GM18861 (cell line): Measurements from ENCODE around the gene TEP1.
"Not testable (repeated sequence)": the region's sequence is repeated elsewhere in the genome, so short reads cannot be mapped to it uniquely, and the experiment has no call there.

ENCODE experiments used
- ATAC-seq: cut with Tn5 transposase; IDR thresholded peaks from one replicate; pipeline ENCODE4 v1.9.1; 2021; ENCODE audit not compliant: unreplicated experiment

Gene TEP1

DNA sequence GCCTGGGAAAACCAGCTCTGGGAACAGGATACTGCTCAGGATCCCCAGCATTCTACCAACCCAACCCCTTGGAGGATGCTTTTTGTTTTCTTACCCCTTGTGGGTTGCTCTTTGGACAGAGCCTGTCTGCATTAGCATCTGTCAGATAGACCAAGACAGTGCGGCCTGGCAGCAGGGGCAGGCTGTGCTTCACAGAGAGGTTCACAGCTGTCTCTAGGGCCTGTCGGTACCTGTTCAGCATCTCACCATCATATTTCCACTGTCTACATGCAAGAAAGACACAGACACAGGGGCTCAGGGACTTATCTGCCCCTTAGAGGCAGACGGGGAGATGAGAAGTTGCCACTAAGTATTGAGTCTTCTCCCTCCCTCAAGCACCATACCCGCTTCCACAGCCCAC lies 21.8 kb downstream of the TEP1 start:
- no peak for ATAC-seq

DNA sequence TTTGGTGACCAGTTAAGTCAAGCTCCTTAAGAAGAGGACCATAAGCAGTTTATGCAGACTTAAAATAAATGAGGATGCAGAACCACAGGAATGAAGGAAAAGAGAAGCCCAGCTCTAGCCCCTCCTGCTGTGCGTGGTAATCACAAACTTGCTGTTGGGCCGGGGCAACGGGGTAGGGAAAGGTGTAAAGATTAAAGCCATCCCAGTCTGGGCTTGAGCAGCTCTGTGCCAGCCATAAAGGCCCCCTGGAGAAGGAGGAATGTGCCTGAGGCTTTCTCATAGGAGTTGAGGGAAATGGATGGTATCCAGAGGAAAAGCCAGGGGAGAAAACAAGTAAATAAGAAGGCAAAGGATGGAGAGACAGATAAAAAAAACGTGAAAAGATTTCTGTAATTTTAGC lies 25.1 kb downstream of the TEP1 start:
- no peak for ATAC-seq

GRCh38 chr14:20387576-20387975 lies 25.7 kb downstream of the TEP1 start:
- ATAC-seq = no peak

- ATAC-seq = no peak
Observed at GRCh38 chr14:20386276-20386855, 26.9 kb downstream of the TEP1 start.

DNA sequence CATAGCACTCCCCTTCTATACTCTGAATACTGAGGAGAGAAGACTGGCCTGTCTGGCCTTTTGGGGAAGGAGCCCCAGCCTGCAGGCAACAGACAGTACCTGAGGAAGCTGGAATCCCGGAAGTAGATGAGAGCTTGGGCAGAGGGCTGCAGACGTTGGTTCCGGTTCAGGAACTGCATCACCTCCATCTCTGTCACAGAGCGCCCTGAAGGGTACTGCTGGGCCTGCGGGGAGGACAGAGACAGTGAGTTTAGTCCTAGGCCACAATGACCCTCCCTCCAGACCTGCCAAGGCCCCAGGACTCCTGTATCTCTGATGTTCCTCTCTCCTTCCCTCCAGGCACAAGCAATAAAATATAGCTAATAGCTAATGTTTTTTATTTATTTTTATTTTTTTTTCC lies 28.4 kb downstream of the TEP1 start:
- no peak for ATAC-seq

GRCh38 chr14:20384321-20384720 lies 29.0 kb downstream of the TEP1 start:
- no peak for ATAC-seq

DNA sequence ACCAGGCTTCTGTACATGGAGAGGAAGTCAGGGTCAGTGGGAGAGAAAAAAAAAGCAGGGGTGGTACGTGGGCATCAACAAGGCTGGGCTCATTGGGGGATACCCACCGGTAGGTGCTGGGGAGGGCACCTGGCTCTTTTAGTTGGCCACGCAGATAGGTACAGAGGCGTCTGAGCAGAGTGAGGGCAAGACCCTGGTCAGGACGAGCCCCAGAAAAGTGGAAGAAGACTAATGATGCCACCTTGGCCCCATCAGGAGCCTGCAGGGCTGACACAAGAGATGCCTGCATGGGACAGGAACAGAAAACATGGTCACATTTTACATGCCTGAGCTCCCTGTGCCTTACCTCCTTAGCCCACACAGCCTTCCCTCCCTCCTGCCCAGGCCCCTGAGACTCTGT lies 29.7 kb downstream of the TEP1 start:
- ATAC-seq = no peak

DNA sequence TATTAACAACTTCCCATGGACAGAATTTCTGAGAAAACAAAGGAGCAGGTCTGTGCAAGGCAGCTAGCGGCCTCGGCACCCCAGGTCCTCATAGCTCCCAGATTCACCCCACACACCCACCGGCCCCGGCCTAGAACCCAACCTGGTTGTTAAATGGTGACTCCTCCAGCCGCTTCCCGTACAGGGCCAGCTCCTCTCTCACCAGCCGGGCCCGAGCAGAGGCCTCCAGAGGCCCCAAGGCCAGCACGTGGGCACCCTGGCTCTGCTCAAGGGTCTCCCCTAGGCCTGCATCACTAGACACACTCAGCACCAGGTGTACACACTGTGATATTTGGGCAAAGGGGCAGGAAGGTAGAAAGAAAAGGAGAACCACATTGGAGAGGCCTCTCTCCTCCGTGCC lies 30.3 kb downstream of the TEP1 start:
- no peak for ATAC-seq

- no peak for ATAC-seq
Observed at GRCh38 chr14:20382526-20382925, 30.8 kb downstream of the TEP1 start.

DNA sequence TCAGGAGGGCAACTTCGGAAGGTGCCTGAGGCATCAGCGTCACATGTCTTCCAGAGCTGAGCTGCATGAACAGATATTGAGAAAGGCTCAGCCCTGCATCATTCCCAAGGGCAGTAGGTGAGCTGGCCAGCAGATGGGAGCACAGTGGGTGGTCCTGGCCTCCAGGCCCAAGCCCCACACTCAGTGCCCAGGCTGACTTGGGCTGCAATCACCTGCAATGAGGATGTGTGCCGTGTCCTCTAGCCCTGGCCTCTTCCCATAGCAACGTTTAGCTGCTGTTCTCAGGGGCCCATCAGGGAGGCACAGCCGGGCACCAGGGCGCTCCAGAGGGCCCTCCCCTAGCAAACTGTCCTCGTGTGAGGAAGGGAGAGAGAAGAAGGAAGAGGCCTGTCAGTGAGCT lies 32.0 kb downstream of the TEP1 start:
- ATAC-seq = no peak

- ATAC-seq = no peak
Observed at GRCh38 chr14:20380681-20381080, 32.6 kb downstream of the TEP1 start.

GRCh38 chr14:20379743-20380142 lies 33.6 kb downstream of the TEP1 start:
- ATAC-seq = no peak

DNA sequence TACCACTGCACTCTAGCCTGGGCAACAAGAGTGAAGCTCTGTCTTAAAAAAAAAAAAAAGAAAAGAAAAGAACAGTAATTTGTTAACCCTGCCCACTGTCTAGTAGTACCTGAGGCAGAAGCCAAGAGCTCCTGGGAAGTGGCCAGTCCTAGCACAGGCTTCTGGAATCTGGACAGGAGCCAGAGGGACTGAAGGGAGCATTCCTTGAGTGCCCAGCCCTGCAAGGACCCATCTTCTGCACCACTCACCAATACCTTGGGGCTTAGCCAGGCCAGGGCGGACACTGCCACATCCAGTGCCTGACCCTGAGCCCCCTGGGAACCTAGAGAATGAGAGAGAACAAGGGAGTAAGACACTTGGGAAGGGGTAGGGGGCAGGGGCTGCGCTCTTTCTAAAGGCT lies 36.1 kb downstream of the TEP1 start:
- no peak for ATAC-seq

DNA sequence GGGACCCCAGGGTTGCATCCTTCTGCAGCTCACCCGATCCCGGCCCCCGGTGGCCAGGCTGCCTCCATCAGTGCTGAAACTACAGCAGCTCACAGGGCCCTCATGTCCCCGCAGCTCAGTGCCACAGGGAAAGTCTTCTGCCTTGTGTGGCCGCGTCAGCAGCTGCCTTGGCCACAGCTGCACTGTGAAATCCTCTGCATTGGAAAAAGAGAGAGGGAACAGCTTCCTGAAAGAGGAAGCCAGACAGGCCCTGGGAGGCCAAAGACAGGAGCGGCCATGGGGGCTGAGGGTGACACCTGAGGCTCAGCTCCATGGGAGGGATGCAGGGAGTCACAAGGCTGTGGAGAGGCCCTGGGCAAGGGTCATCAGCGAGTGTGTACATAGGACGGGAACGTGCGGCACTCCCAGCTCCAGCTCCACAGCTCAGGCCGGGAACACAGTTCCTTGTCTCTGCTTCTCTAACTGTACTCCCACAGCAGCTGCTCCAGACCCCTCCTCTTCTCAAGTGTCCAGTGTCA lies 37.2 kb downstream of the TEP1 start:
- no peak for ATAC-seq

GRCh38 chr14:20375471-20375870 lies 37.8 kb downstream of the TEP1 start:
- no peak for ATAC-seq

DNA sequence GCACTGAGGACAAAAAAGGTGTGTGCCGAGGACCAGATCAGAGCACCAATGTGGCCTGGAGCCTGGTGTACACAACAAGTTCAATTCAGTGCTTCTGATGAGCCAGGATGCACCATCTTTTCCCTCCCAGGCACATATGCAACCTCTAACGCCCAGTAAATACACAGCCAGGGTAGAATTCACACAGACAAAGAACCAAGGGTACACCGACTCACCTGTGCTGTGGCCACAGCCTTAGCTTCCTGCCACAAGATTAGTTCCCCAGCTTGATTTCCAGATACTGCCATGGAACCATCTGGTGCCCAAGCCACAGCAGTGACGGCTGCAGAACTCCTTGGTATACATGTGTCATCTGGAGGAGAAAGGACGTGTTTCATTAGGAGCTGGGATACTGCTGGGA lies 40.5 kb downstream of the TEP1 start:
- no peak for ATAC-seq

DNA sequence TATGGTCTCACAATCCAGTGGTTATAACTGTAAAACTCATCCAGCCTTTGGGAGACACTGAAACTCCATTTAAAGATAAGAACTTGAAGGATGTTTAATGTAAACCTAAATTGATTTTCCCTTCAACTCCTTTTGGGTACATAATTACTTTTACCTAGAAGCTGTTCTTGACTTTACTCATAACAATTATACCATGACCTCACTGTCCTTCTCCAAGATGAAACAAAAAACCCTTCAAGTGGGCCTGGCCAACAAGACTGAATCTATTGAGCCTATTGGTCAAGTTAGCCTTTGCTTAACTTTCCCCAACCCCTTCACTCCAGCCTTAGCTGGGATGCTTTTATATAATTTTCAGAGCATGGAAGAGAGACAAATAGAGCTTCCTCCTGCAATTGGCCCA lies 47.4 kb downstream of the TEP1 start:
- ATAC-seq = no peak

DNA sequence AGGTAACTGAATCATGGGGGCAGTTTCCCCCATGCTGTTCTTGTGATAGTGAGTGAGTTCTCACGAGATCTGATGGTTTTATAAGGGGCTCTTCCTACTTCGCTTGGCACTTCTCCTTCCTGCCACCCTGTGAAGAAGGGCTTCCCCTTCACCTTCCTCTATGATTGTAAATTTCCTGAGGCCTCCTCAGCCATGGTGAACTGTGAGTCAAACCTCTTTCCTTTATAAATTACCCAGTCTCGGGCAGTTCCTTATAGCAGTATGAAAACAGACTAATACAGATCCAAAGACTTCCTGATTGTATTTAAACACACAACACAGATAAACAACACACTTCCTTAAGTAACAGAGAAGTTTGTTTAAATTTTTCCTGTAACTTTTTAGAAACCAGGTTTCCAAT lies 54.8 kb downstream of the TEP1 start:
- ATAC-seq = not testable (repeated sequence)

- no peak for ATAC-seq
Observed at GRCh38 chr14:20356422-20356821, 56.9 kb downstream of the TEP1 start.

DNA sequence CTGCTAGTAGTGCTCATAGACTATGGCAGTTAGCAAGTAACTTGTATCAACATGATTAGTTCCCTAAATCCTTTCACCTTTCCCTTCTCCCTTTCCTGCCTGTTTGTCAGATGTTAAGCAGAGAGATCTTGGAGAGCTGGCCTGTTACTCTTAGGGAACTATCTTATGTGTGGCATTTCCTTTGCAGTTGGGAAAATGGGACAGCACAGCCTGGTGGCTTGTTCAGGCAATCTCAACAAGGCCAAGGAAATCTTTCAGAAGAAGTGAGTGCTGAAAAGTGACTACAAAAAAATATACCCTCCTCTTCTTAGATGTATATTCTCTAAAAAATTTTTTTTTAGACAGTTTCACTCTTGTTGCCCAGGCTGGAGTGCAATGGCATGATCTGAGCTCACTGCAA lies 62.4 kb downstream of the TEP1 start:
- ATAC-seq = no peak

GRCh38 chr14:20350282-20350681 lies 63.0 kb downstream of the TEP1 start:
- no peak for ATAC-seq

DNA sequence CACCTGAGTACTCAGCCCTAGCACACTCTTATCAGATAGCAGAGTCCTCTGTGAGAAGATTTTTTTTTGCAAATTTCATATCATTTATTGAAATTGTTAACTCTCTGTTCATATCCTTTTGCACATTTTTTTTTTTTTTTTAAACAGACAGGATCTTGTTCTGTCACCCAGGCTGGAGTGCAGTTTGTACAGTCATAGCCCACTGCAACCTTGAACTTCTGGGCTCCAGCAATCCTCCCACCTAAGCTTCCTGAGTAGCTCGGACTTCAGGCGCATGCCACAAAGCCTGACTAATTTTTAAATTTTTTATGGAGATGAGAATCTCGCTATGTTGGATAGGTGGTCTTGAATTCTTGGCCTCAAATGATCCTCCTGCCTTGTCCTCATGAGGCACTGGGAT lies 65.6 kb downstream of the TEP1 start:
- no peak for ATAC-seq

DNA sequence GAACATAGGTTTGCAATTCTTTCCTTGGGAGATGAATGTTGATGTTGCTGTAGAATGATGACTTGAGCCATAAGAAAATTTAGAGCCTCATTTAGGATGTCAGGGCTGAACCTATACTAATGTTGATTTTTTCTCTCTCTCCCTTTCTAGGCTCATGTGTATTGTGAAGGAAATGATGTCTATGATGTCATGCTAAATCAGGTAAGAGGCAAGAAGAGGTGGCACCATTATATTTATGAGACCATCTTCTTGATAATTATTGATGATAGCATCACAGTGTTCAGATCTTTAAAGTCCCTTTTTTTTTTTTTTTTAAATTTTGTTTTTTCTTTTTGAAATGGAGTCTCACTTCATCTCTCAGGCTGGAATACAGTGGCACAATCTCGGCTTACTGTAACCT lies 66.6 kb downstream of the TEP1 start:
- ATAC-seq = no peak

- no peak for ATAC-seq
Observed at GRCh38 chr14:20345366-20345765, 67.9 kb downstream of the TEP1 start.
